SK-N-SH (cell line): ENCODE measurements around the gene CLCNKB. TPM values are rescaled to one million over a fixed set of nuclear protein-coding genes. Genes with fewer than 3 reads are reported as not detected.
"Not testable (repeated sequence)": the region's sequence is repeated elsewhere in the genome, so short reads cannot be mapped to it uniquely, and the experiment has no call there.

Source experiments
- CTCF ChIA-PET: fragments of 300-600, 350-600 bp; formaldehyde crosslinking; extraction: SDS; loops from one replicate; lab custom pipeline; 2021; lab: Yijun Ruan, JAX
- POLR2A ChIA-PET: fragments of 350-600 bp; sonication (Branson Sonifier 250); formaldehyde crosslinking; extraction: SDS; loops from one replicate; lab custom pipeline; 2020; ENCODE audit warnings: antibody characterized with exemption, inconsistent platforms; lab: Yijun Ruan, JAX
- DNase-seq: peaks from one replicate; pipeline ENCODE4 v3.0.0; 2012
- H2AFZ ChIP-seq: fragments of 200-600 bp; sonication (generic); 2 replicates; pipeline ENCODE4 v1.8.1; 2016; ENCODE audit warnings: antibody characterized with exemption, mild to moderate bottlenecking, low read depth
- H3F3A ChIP-seq: fragments of 200-600 bp; sonication (generic); replicated peaks from 2 replicates; pipeline ENCODE3; 2016; ENCODE audit warnings: antibody characterized with exemption, mild to moderate bottlenecking; ENCODE audit not compliant: insufficient read depth
- H3K27ac ChIP-seq, 2 experiments: fragments of 200-500 bp in 1 of 2; fragments of 200-600 bp in 1 of 2; sonication (Bioruptor generic) in 1 of 2; sonication (generic), shearing (Covaris generic) in 1 of 2; 2 replicates each; pipeline versions ENCODE4 v1.5.1 to v1.6.1; 2014 to 2016; ENCODE audit warnings: low read depth in 2 of 2, inconsistent platforms in 1 of 2, low read length in 1 of 2, mild to moderate bottlenecking in 1 of 2, mixed read lengths in 1 of 2
- H3K27me3 ChIP-seq: fragments of 200-600 bp; sonication (generic), shearing (Covaris generic); 2 replicates; pipeline ENCODE4 v1.6.1; 2016; ENCODE audit warnings: mixed run types; ENCODE audit not compliant: insufficient read depth
- H3K36me3 ChIP-seq, 2 experiments: fragments of 200-500 bp in 1 of 2; fragments of 200-600 bp in 1 of 2; sonication (Bioruptor generic) in 1 of 2; sonication (generic) in 1 of 2; replicated peaks in 1 of 2; 2 replicates each; pipeline versions ENCODE3 to v1.5.1; 2014 to 2016; ENCODE audit warnings: low read length in 1 of 2, mild to moderate bottlenecking in 1 of 2; ENCODE audit not compliant: insufficient read depth in 2 of 2, control insufficient read depth in 1 of 2
- H3K4me1 ChIP-seq, 2 experiments: fragments of 200-500 bp in 1 of 2; fragments of 200-600 bp in 1 of 2; sonication (Bioruptor generic) in 1 of 2; sonication (generic), shearing (Covaris generic) in 1 of 2; 2 replicates each; pipeline versions ENCODE4 v1.5.1 to v1.6.1; 2014 to 2016; ENCODE audit warnings: low read depth in 1 of 2, low read length in 1 of 2, mixed run types in 1 of 2; ENCODE audit not compliant: insufficient read depth in 2 of 2, control insufficient read depth in 1 of 2
- H3K4me2 ChIP-seq: fragments of 200-600 bp; sonication (generic), shearing (Covaris generic); 2 replicates; pipeline ENCODE4 v1.6.1; 2017; ENCODE audit warnings: mixed run types
- H3K4me3 ChIP-seq, 2 experiments: fragments of 200-500 bp in 1 of 2; fragments of 200-600 bp in 1 of 2; sonication (Bioruptor generic) in 1 of 2; sonication (generic), shearing (Covaris generic) in 1 of 2; 2 replicates each; pipeline versions ENCODE4 v1.5.1 to v1.8.1; 2014 to 2016; ENCODE audit warnings: low read depth in 2 of 2, inconsistent platforms in 1 of 2, low read length in 1 of 2, mild to moderate bottlenecking in 1 of 2, mixed read lengths in 1 of 2, moderate library complexity in 1 of 2
- H3K79me2 ChIP-seq: fragments of 200-600 bp; sonication (generic); 2 replicates; pipeline ENCODE4 v1.8.1; 2017; ENCODE audit warnings: mild to moderate bottlenecking; ENCODE audit not compliant: insufficient read depth
- H3K9ac ChIP-seq: fragments of 200-600 bp; sonication (generic); 2 replicates; pipeline ENCODE4 v1.6.1; 2017; ENCODE audit warnings: mixed run types
- H3K9me2 ChIP-seq: fragments of 200-600 bp; sonication (generic); 2 replicates; pipeline ENCODE4 v1.6.1; 2017; ENCODE audit warnings: mixed run types
- H3K9me3 ChIP-seq: fragments of 200-600 bp; sonication (generic); 2 replicates; pipeline ENCODE4 v1.6.1; 2017; ENCODE audit warnings: mixed run types, mild to moderate bottlenecking, moderate library complexity
- H4K20me1 ChIP-seq: fragments of 200-600 bp; sonication (generic); 2 replicates; pipeline ENCODE4 v1.6.1; 2017; ENCODE audit warnings: mild to moderate bottlenecking, mixed run types; ENCODE audit not compliant: insufficient read depth
- EP300 ChIP-seq, 2 experiments: IDR thresholded peaks; 2 replicates each; pipeline versions ENCODE4 v1.4.0 to v1.6.1; 2012; ENCODE audit warnings: borderline replicate concordance in 1 of 2, low read depth in 1 of 2, low read length in 1 of 2
- FOXJ3 ChIP-seq: sonication (generic); formaldehyde crosslinking; IDR thresholded peaks from 2 replicates; pipeline ENCODE4 v1.5.1; 2020; ENCODE audit warnings: mild to moderate bottlenecking, missing genetic modification reagents
- MAX ChIP-seq: IDR thresholded peaks from 2 replicates; pipeline ENCODE4 v1.4.0; 2012; ENCODE audit warnings: low read depth
- MXI1 ChIP-seq: IDR thresholded peaks from 2 replicates; pipeline ENCODE4 v1.6.1; 2012; ENCODE audit warnings: mild to moderate bottlenecking, low read depth, low read length, improper control_type of control experiment
- NFIC ChIP-seq: IDR thresholded peaks from 2 replicates; pipeline ENCODE4 v1.4.0; 2012; ENCODE audit warnings: borderline replicate concordance
- NRF1 ChIP-seq: IDR thresholded peaks from 2 replicates; pipeline ENCODE4 v1.6.1; 2012; ENCODE audit warnings: low read depth, mild to moderate bottlenecking, low read length
- RFX5 ChIP-seq: IDR thresholded peaks from 2 replicates; pipeline ENCODE4 v1.6.1; 2012; ENCODE audit warnings: mild to moderate bottlenecking, improper control_type of control experiment, low read length
- TAF1 ChIP-seq: IDR thresholded peaks from 2 replicates; pipeline ENCODE4 v1.6.1; 2012; ENCODE audit warnings: low read depth, mild to moderate bottlenecking, low read length, moderate library complexity, borderline replicate concordance
- USF1 ChIP-seq: IDR thresholded peaks from 2 replicates; pipeline ENCODE4 v1.4.0; 2012; ENCODE audit warnings: low read depth, borderline replicate concordance
- WGBS: methylation state at CpG from one replicate; pipeline ENCODE4 v1.1.6; 2017; ENCODE audit warnings: low lambda C conversion rate; 5-methylcytosine and 5-hydroxymethylcytosine counted together
- polyA plus RNA-seq, 3 experiments: library from polyadenylated mRNA; depleted of rRNA; stranded (reverse); fragments of >200 nt; gene quantifications; 2 replicates each; pipeline ENCODE4 v1.2.3, GENCODE V29; 2012

CLCNKB gene
- polyA plus RNA-seq, 1 of the 3 experiments (the other 2 are of a cell fraction) = 0.41 TPM

GRCh38 chr1:16061266-16061665 lies 17.7 kb downstream of the CLCNKB start:
- no peak overlapping the region for H3K27ac ChIP-seq
- WGBS = 80% methylated on average over 1 of the region's 3 CpGs
- H3K79me2 ChIP-seq = no peaks in the 10 kb centered on the region
- ChIA-PET POLR2A (no interaction called here), CTCF (interaction anchor here (0.8 to 1.2 kb wide), 2 partner anchors 18 to 52 kb away, joined by 3 to 6 read pairs; no protein-coding TSS in a partner anchor)
- DNase-seq = no peak
- no peaks in the 10 kb centered on the region for H3K27me3 ChIP-seq
- H4K20me1 ChIP-seq = no peaks in the 10 kb centered on the region
- peaks cover 3% of the 10 kb centered on the region for H3F3A ChIP-seq
- no peak overlapping the region for H3K4me3 ChIP-seq
- H3K4me1 ChIP-seq = no peaks in the 10 kb centered on the region; a peak in 1 of 4 replicates
- no peaks in the 10 kb centered on the region for H3K36me3 ChIP-seq
- H2AFZ ChIP-seq = no peak overlapping the region
- H3K4me2 ChIP-seq = no peak overlapping the region
- H3K9me2 ChIP-seq = no peaks in the 10 kb centered on the region
- H3K9ac ChIP-seq = no peak overlapping the region
- H3K9me3 ChIP-seq = no peaks in the 10 kb centered on the region
- no peak for TF ChIP-seq RFX5
- TF ChIP-seq NFIC = no peak

DNA sequence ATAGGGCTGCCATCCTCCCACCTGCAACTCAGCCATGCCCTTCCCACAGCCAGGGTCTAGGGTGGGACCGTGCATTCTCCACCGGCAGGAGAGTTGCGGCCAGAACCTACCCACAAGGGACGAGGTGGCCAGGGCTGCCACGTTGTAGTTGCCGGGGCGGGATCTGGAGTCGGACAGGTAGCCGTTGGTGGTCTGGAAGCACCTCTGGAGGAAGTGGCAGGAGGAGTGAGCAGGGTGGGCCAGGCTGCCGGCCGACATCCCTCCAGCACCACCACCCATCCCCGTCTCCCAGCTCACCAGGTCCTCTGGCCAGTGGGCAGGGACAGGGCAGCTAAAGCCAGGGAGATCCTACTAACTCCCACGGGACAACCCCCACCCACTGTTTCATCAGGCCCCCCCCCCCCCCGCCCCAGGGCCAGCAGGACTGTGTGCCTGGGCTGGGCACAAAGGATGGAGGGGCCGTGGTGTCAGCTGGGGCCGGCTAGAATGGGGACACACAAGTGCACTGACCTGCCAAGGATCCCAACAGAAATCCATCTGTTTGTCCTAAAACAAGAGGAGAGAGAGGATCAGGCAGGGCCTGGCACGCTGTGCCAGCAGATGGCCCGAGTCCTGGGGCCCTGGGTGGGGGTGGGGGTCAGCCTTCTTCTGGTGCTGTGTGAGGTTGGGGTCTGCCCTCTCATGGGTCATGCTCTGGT lies 18.6 kb downstream of the CLCNKB start:
- H3K27ac ChIP-seq, H3K4me2 ChIP-seq, H3F3A ChIP-seq, H3K9me3 ChIP-seq, H3K27me3 ChIP-seq, H4K20me1 ChIP-seq, POLR2A ChIA-PET, H3K79me2 ChIP-seq, H3K9ac ChIP-seq, H3K9me2 ChIP-seq, H3K36me3 ChIP-seq, H2AFZ ChIP-seq, DNase-seq, H3K4me1 ChIP-seq, H3K4me3 ChIP-seq: not testable (repeated sequence)
- CTCF ChIA-PET = interaction anchor here (1.2 kb wide), 1 partner anchor 17 kb away, joined by 6 read pairs; no protein-coding TSS in a partner anchor
- WGBS = 73% methylated on average over 12 of the region's 18 CpGs

DNA sequence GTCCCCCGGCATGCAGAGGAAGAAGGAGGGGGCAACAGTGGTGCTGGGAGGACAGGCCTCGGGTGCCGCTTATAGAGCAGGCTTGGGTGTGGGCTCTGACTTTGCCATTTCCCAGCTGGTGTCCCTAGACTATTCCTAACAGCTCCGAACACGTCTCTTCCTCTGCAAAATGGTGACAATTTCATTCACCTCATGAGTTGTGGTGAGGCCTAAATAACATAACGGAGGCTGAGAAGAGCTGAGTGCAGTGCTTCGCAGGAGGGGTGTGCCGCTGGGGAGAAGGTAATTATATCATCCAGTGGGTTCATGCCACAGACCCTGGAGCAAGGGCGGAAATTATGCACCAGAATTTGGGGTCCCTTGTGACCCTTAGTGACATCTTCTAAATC lies 19.1 kb downstream of the CLCNKB start:
- H3K4me2 ChIP-seq, H3K27ac ChIP-seq, H3K9me2 ChIP-seq, H3F3A ChIP-seq, POLR2A ChIA-PET, H3K79me2 ChIP-seq, H3K27me3 ChIP-seq, H3K9me3 ChIP-seq, DNase-seq, H3K4me3 ChIP-seq, H3K36me3 ChIP-seq, H3K4me1 ChIP-seq, H3K9ac ChIP-seq, H2AFZ ChIP-seq, CTCF ChIA-PET, H4K20me1 ChIP-seq: not testable (repeated sequence)
- 89% methylated on average over 9 of the region's 9 CpGs for WGBS

DNA sequence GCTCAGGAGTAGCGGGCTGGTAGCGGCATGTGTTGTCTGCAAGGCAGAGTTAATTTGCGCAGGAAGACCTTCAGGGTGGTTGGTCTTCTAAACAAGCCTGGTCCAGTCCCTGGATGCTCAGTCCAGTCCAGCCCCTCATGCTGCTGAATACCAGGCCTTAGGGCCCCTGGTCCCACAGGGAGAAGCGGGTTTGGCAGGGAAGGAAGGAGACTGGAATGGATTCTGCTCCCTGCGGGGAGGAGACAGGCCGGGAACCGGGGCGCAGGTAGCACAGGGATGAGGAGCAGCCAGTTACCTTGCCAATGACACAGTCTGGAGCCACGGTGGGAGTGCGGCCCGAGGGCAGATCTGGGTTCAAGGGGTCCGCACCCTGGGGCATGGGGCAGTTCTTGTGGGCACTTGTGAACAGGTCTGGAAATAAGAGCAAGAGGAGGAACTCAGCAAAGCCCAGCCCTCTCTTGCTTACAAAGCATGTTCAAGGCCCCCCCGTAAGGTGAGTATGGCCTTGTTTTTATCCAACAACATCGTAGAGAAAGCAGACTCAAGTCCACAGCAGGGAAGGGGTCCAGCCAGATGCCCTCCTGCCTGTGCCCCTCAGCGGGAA lies 19.7 kb downstream of the CLCNKB start:
- H3K27ac ChIP-seq = no peak overlapping the region
- TF ChIP-seq MAX = no peak
- no peak for TF ChIP-seq MXI1
- no peak for TF ChIP-seq EP300 (IDR thresholded peaks at IDR 0.05; ENCODE audit: borderline replicate concordance in 1 of 2, low read depth in 1 of 2, low read length in 1 of 2)
- TF ChIP-seq TAF1 = no peak
- TF ChIP-seq FOXJ3 (CRISPR knock-in tag) = no peak
- TF ChIP-seq NRF1 = no peak
- TF ChIP-seq USF1 = no peak
- no peaks in the 10 kb centered on the region for H3K9me3 ChIP-seq
- POLR2A ChIA-PET = no interaction called here
- H4K20me1 ChIP-seq = no peaks in the 10 kb centered on the region
- H3F3A ChIP-seq = peaks cover 3% of the 10 kb centered on the region
- H2AFZ ChIP-seq = no peak overlapping the region
- no peaks in the 10 kb centered on the region for H3K9me2 ChIP-seq
- WGBS = 88% methylated on average over 11 of the region's 15 CpGs
- H3K4me1 ChIP-seq = peaks cover 0 to 4% of the 10 kb centered on the region in 2 experiments; a peak in 1 of 4 replicates
- H3K27me3 ChIP-seq = no peaks in the 10 kb centered on the region
- CTCF ChIA-PET = interaction anchor here (2.1 kb wide), 1 partner anchor 9 kb away, joined by 11 read pairs; the partner anchor contains the start of gene FAM131C
- H3K9ac ChIP-seq = no peak overlapping the region
- no peak overlapping the region for H3K4me2 ChIP-seq
- H3K4me3 ChIP-seq = no peak overlapping the region
- H3K36me3 ChIP-seq = no peaks in the 10 kb centered on the region
- no peaks in the 10 kb centered on the region for H3K79me2 ChIP-seq
- DNase-seq = no peak
